Measurements from ENCODE around the gene ZBTB24.

The ZBTB24 gene

DNA sequence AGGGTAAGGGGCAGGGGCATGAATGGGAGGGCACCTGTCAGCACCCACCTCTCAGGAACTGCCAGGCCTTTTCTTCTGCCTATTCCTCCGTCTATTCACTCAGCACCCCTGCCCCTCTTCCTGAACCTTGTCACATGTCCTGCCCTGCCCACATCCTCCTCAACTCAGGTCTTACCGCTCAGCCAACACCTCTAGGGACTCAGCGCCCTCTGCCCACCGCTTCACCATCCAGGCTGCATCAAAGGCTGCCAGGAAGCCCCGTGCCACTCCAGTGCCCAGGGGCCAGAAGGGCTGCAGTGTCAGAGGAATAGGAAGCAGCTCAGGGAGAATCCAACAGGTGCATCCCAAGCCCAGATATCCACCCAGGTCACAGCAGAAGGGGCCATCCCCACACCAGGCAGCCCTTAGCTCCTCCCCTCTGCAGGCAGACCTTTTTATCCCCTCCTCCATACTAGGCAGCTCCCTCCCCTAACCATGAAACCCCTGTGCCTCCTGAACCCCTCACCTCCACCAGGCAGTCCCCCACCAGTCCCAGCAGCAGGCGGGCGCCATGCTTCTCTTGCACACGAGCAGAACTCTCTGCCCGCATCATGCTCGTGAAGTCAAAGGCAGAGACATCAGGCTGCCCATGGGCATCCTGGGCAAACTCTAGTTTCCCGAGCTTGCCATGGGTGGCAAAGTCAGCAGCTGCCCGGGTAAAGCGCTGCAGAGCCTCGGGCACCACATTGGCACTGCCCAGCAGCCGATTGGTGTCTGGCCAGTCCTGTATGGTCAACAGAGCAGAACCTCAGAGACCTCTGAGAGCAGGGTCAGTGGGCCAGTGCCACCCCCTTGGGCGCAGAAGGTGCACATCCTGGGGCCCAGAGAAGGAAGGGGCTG, 33.0 kb downstream of the ZBTB24 start:
- no peak overlapping the region for H3K27ac ChIP-seq
- TF ChIP-seq ZFX (IDR thresholded peaks at IDR 0.05; ENCODE audit: borderline replicate concordance): no peak
- TF ChIP-seq, protein P1, sequence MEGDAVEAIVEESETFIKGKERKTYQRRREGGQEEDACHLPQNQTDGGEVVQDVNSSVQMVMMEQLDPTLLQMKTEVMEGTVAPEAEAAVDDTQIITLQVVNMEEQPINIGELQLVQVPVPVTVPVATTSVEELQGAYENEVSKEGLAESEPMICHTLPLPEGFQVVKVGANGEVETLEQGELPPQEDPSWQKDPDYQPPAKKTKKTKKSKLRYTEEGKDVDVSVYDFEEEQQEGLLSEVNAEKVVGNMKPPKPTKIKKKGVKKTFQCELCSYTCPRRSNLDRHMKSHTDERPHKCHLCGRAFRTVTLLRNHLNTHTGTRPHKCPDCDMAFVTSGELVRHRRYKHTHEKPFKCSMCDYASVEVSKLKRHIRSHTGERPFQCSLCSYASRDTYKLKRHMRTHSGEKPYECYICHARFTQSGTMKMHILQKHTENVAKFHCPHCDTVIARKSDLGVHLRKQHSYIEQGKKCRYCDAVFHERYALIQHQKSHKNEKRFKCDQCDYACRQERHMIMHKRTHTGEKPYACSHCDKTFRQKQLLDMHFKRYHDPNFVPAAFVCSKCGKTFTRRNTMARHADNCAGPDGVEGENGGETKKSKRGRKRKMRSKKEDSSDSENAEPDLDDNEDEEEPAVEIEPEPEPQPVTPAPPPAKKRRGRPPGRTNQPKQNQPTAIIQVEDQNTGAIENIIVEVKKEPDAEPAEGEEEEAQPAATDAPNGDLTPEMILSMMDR (IDR thresholded peaks at IDR 0.05): no peak

DNA sequence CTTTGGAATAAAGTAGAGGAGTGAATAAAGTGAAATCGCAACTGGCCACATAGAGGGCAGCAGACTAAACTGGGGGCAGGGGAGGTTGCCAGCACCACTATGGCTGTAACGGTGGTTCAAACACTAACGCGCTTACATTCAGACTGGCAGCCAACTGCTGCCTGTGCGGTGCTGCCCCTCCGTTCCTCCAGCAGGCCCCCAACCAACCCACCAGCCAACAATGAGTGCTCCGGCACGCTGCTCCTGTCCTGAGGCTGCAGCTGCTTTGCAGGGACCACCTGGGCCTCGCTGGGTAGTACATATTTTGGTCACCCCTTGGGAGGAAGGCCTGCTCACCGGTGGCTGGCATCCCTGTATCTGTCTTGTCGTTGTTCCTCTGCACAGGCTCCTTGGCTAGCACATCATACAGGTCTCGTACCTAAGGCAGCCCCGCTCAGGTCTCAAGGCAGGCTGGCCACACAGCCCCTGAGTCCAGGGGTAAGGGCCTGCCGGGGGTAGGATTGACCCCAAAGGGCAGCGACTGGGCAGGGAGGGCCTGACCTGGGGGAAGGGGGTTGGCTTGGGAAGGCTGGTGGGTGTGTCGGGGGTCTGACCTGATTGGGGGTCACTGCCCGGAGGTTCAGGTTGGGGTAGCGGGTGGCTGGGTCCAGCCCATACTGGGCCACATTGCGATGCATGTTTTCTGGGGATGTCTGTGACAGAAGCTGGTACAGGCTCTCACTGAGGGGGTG, 33.8 kb downstream of the ZBTB24 start:
- H3K27ac ChIP-seq: no peak overlapping the region
- TF ChIP-seq ZFX (IDR thresholded peaks at IDR 0.05; ENCODE audit: borderline replicate concordance): no peak
- TF ChIP-seq, protein P1 (IDR thresholded peaks at IDR 0.05): no peak

DNA sequence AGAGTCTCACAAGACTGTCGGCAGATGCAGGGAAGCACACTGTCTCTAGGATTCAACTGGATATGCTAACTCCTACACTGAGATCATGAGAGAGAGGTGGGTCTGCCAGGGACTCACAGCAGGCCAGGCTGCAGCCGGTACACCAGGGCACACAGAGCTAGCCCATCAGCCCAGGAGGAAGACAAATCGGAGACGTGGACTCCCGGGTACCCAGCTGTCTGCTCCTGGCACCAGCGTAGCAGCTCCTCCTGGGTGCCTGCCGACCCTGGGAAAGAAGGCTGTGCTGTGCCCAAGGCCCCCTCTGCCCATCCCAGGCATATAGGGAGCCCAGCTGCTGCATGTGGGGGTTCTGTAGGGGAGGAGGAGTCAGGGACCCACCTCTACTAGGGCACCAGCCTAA, 34.4 kb downstream of the ZBTB24 start:
- H3K27ac ChIP-seq: no peak overlapping the region

DNA sequence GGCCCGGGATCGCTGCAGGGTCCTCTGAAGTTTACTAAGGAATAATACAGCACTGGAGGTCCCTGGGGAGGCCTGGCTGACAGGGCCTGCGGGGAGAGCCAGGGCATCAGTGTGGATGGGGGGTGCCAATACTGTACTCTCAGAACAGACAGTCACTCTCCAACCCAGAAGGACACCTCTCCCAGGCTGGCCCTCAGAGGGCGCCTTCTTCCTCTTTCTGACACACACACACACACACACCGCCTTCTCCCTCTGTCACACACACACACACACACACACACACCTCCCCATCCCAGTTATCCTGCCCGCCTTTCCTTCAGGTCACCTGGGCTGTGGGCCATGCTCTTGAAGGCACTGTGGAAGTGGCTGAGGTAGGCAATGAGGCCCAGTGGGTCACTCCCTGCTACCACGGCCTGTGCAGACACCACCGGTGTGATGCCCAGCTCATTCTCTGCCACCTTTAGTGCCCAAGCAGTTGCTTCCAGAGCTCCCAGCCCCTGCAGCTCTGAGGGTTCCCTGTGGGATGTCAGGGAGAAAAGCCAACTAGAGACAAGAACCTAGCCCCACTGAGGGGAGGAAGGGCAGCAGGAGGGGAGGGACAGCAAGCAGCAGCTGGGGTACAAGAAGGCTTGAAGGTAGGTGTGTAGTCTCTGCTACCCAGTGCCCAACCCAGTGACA, 35.0 kb downstream of the ZBTB24 start:
- TF ChIP-seq, protein P1 (IDR thresholded peaks at IDR 0.05): no peak
- H3K27ac ChIP-seq: no peak overlapping the region

More for the DNA sequence above, 34.4 kb downstream of the ZBTB24 start:
- no peak for TF ChIP-seq ZFX (IDR thresholded peaks at IDR 0.05; ENCODE audit: borderline replicate concordance)
- TF ChIP-seq, protein P1 (IDR thresholded peaks at IDR 0.05): no peak

DNA sequence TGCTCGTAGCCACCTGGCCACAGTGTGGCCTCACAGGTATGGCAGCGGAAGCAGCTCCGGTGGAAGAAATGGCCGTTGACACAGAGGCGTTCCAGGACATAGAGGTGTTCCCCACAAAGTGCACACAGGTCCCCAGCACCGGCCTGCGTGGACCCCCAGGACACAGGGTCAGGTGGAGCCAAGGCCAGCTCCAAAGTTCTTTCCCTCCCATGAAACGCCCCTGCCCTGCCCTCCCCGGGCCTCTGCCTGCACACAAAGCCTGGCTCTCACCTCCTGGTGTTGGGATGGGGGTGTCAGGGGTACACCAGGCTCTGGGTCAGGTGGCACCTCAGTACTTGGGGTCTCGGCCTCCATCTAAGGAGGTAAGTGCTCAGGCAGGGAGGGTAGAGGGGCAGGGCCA, 35.9 kb downstream of the ZBTB24 start:
- no peak overlapping the region for H3K27ac ChIP-seq
- TF ChIP-seq ZFX (IDR thresholded peaks at IDR 0.05; ENCODE audit: borderline replicate concordance): no peak
- TF ChIP-seq, protein P1 (IDR thresholded peaks at IDR 0.05): no peak

DNA sequence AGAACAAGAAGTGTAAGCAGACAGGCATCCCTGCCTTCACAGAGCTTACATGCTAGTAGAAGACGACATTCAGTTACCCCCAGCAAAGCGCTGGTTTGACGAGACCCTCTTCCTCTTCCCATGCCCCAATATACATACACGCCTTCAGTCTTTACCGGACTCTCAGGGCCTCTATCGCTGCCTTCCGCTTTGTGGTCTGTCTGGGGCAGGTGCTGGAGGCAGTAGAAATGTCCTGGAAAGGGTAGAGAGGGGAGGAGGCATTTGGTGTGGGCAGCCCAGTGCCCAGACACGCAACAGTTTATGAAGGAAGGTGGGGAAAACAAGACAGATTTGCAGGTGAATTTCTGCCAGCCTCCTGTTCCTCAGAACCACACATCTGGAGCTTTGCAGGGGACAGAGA, 36.5 kb downstream of the ZBTB24 start:
- H3K27ac ChIP-seq: no peak overlapping the region
- TF ChIP-seq, protein P1 (IDR thresholded peaks at IDR 0.05): no peak
- TF ChIP-seq ZFX (IDR thresholded peaks at IDR 0.05; ENCODE audit: borderline replicate concordance): no peak

All from 22Rv1 (cell line).